GM19351 (cell line): ENCODE data around the gene APPL1.

Experiments
- ATAC-seq: cut with Tn5 transposase; IDR thresholded peaks from one replicate; pipeline ENCODE4 v1.9.1; 2021; ENCODE audit warnings: mild to moderate bottlenecking, moderate library complexity; ENCODE audit not compliant: unreplicated experiment

APPL1 gene, protein sequence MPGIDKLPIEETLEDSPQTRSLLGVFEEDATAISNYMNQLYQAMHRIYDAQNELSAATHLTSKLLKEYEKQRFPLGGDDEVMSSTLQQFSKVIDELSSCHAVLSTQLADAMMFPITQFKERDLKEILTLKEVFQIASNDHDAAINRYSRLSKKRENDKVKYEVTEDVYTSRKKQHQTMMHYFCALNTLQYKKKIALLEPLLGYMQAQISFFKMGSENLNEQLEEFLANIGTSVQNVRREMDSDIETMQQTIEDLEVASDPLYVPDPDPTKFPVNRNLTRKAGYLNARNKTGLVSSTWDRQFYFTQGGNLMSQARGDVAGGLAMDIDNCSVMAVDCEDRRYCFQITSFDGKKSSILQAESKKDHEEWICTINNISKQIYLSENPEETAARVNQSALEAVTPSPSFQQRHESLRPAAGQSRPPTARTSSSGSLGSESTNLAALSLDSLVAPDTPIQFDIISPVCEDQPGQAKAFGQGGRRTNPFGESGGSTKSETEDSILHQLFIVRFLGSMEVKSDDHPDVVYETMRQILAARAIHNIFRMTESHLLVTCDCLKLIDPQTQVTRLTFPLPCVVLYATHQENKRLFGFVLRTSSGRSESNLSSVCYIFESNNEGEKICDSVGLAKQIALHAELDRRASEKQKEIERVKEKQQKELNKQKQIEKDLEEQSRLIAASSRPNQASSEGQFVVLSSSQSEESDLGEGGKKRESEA

GRCh38 chr3:57227204-57227929 is at the start of gene APPL1:
Gene APPL1 (plus strand): TSS chr3:57227729. CDS start chr3:57227884, 155 bp downstream.
- ATAC-seq, result peak; percentile 90

- ATAC-seq, result no peak
Observed at GRCh38 chr3:57179580-57180410, 47.7 kb upstream of the APPL1 start.

GRCh38 chr3:57184526-57184925 is 43.0 kb upstream of the APPL1 start:
- ATAC-seq, result no peak

DNA sequence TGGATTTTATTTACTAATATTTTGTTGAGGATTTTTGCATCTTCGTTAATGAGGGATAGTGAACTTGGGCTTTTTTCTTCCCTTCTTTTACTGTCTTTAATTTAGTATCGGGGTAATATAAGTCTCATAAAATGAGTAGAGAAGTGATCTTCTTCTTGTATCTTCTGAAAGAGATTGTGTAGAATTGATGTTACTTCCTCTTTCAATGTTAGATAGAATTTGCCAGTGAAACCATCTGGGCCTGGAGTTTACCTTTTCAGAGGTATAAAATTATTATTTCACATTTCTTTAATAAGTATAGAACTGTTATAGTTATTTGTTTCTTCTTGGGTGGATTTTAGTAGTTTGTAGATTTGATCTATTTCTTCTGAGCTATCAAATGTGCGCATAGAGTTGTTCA is 35.5 kb upstream of the APPL1 start:
- ATAC-seq, result no peak

GRCh38 chr3:57194641-57195040 is 32.9 kb upstream of the APPL1 start:
- ATAC-seq, result no peak

- ATAC-seq, result no peak
Observed at GRCh38 chr3:57199895-57200297, 27.6 kb upstream of the APPL1 start, which contains the start of gene HESX1. Gene HESX1 (minus strand): TSS chr3:57199978. CDS start chr3:57199918, 60 bp downstream.

DNA sequence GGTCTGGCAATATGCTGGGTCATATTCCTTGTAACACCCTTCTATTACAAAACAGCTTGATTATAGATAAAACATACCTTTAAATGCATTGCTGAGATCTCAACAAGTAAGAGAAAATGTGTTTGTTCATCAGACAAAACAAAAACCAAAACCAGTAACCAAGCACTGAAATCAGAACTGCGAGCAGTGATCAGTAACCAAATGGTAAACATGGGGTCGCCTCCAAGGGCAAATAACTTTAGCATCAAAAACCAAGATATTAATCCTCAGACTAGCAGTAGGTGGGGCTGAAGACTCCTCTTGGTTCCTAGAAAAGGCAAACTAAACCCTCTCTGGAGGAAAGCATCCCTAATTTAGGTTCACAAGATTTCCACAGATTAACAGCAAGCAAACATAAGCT is 21.1 kb upstream of the APPL1 start:
- ATAC-seq, result no peak

- no peak for ATAC-seq
Observed at GRCh38 chr3:57221883-57222282, 5.6 kb upstream of the APPL1 start.

- ATAC-seq, result no peak
Observed at GRCh38 chr3:57224856-57225255, 2.7 kb upstream of the APPL1 start.

- no peak for ATAC-seq
Observed at GRCh38 chr3:57226176-57226575, 1.4 kb upstream of the APPL1 start.

- peak; percentile 36 for ATAC-seq
Observed at GRCh38 chr3:57227930-57228751, 612 bp downstream of the APPL1 start.

GRCh38 chr3:57230006-57230405 is 2.5 kb downstream of the APPL1 start:
- ATAC-seq, result no peak

- ATAC-seq, result no peak
Observed at GRCh38 chr3:57233799-57234198, 6.3 kb downstream of the APPL1 start.

DNA sequence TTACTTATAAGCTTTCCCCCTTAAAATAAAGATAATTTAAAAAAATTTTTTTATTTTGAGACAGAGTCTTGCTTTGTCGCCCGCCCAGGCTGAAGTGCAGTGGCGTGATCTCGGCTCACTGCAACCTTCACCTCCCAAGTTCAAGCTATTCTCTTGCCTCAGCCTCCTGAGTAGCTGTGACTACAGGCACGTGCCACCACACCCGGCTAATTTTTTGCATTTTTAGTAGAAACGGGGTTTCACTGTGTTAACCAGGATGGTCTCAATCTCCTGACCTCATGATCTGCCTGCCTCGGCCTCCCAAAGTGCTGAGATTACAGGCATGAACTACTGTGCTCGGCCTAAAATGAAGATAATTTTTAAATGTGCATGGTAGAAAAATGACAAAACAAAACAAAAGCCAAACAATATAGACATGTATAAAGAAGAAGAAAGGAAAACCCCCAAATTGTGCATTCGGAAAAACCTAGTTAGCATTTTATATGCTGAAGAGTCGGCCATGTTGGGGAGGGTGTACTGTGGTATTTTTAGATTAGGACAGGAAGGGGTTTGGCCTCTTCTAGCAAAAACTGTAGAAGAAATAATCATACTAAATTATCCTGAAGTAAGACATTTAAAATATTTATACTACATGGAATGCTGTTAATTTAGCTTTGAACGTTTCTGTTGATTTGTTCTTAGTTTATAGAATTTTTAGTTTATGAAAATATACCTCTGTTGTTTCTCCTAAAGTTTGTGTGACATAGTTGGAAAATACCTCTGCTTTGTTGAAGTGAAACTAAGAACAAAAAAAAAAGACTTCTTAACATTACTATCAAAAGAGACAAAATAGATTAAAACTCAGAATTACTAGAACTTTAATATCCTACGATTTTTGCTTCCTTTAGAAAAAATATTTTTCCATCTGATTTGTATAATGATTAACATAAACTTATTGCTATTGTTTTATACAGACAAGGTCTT is 7.4 kb downstream of the APPL1 start:
- ATAC-seq, result peak; percentile 58

DNA sequence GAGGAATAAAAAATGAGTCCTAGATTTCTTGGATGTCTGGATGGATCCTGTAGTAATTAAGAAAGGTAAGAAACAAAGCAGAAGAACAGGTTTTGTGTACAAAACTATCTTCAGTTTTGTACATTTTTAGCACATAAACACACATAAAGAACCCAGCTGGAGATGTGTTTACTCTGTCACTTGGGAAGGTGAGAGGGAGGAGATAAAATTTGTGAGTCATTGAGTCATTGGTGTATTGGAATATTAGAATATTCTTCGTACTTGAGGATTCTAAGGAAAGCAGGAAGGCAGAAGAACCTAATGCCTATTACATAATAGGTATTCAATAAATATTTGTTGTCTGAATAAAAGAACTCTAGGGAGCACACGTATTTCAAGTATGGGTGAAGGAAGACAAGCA is 17.4 kb downstream of the APPL1 start:
- ATAC-seq, result no peak

DNA sequence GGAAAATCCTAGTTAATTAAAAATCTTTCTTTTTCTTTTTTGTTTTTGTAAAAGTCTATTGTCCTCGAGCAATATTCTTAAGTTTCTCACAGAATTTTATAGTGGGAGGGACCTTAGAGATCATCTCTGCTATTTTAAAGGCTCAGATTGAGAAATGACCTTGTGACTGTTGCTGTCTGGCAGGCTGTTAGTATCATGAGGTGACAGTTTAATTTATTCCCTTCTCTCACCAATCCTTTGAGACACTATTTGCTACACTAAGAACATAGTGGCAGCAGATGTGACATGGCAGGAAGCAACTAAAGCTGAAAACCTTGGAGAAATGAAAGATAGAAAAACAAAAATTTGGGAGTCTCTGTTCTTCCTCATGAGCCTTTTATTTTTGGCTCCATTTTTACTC is 24.9 kb downstream of the APPL1 start:
- no peak for ATAC-seq

DNA sequence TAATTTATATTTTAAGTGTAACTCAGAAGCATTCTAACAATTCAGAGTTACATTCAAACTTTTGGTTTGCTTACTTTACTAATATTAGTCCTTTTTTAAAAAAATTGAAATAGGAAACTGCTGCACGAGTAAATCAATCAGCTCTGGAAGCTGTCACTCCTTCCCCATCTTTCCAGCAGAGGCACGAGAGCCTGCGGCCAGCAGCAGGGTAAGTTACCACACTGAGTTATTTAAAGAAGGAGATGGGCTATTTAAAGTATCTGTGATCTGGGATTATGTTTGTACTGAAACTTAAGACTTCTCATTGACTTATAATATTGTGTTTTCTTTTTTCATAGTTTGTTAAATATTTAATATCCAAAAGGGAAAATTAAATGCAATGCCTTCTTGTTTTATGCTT is 29.3 kb downstream of the APPL1 start:
- ATAC-seq, result no peak

- no peak for ATAC-seq
Observed at GRCh38 chr3:57257678-57258077, 30.1 kb downstream of the APPL1 start.

GRCh38 chr3:57261119-57261518 is 33.6 kb downstream of the APPL1 start:
- ATAC-seq, result no peak
